CD4-positive, alpha-beta T cell treated with Interleukin-4 for 1 hour (primary cell): Measurements from ENCODE around the gene IQGAP1.
"Not testable (repeated sequence)": the region's sequence is repeated elsewhere in the genome, so short reads cannot be mapped to it uniquely, and the experiment has no call there.

Experiments used
- DNase-seq, 2 donors: peaks; one replicate each; pipeline ENCODE4 v3.0.0-alpha.2; 2020 to 2022

The IQGAP1 gene, protein sequence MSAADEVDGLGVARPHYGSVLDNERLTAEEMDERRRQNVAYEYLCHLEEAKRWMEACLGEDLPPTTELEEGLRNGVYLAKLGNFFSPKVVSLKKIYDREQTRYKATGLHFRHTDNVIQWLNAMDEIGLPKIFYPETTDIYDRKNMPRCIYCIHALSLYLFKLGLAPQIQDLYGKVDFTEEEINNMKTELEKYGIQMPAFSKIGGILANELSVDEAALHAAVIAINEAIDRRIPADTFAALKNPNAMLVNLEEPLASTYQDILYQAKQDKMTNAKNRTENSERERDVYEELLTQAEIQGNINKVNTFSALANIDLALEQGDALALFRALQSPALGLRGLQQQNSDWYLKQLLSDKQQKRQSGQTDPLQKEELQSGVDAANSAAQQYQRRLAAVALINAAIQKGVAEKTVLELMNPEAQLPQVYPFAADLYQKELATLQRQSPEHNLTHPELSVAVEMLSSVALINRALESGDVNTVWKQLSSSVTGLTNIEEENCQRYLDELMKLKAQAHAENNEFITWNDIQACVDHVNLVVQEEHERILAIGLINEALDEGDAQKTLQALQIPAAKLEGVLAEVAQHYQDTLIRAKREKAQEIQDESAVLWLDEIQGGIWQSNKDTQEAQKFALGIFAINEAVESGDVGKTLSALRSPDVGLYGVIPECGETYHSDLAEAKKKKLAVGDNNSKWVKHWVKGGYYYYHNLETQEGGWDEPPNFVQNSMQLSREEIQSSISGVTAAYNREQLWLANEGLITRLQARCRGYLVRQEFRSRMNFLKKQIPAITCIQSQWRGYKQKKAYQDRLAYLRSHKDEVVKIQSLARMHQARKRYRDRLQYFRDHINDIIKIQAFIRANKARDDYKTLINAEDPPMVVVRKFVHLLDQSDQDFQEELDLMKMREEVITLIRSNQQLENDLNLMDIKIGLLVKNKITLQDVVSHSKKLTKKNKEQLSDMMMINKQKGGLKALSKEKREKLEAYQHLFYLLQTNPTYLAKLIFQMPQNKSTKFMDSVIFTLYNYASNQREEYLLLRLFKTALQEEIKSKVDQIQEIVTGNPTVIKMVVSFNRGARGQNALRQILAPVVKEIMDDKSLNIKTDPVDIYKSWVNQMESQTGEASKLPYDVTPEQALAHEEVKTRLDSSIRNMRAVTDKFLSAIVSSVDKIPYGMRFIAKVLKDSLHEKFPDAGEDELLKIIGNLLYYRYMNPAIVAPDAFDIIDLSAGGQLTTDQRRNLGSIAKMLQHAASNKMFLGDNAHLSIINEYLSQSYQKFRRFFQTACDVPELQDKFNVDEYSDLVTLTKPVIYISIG (N-terminal part only)

DNA sequence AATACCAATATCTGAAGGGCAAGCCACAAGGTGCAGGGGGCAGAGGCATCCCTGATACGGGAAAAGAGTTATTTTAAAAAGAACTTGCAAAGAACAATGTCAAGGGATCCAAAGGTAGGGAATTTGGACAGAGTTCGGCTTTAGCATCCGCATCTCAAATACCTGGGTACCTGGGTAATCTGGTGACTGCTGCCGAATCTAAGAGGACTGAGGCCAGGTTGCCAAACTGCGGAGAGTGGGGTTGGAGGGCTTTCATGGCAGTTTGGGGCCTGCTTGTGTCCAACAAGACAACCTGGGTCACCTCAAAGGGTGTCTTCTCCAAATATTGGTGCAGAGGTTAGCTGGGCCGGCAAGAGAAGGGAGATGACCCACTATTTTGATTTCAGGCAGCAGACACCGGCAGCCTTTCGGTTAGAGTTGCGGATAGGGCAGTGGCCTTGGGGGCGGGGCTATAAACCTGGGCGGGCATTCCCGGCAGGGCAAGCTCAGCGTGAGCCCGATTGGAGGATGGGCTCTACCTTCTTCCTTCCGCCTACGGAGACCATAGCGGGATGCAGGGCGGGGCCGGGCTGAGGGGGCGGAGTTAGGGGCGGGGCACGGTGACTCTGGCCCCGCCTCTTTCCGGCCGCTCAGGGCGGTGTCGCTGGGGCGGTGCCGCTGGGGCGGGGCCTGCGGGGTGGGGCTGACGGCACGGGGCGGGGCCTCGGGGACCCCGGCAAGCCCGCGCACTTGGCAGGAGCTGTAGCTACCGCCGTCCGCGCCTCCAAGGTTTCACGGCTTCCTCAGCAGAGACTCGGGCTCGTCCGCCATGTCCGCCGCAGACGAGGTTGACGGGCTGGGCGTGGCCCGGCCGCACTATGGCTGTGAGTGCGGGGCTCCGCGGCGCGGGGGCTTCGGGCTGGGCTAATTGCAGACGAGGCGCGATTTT is at the start of gene IQGAP1:
Gene IQGAP1 (plus strand): TSS at position 709 of the 928 bp plus-strand sequence. CDS start 100 bp downstream, at position 809.
- peak; percentile 98 for DNase-seq

DNA sequence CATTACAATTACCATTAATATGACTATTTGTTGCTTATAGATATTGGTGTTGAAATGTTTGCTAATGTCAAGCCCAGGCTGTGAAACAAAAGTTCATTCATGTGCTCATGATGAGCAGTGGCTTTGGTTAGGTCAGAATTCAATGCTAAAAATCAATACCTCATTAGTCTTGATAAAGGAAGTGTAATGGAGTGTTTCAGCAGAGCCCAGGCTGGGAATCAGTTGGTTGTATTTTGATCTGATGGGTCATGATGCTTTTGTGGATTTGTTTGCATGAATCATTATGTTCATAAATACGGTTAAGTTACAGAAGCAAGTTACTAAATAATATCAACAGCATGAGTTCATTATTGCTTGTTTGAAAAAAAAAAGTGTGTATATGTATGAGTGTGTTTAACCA is 49.5 kb upstream of the IQGAP1 start:
- no peak for DNase-seq

DNA sequence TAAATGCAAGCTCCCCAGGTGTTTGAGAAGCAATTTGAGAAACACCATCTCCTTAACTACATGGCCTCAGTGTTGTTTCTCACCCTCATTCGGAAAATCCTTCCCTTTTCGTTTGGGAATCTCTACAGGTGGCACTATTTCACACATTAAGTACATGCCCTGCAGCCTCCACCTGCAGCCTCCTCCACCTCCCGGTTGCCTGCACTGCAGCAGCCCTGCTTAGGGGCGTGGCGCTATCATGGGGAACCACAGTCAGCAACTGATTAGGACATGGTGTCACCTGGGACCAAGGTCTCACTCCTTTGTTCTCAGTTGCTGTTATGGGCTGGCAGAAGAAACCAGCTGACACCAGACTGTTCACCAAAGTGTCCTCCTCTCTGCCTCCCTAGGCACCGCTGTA is 47.7 kb upstream of the IQGAP1 start:
- no peak for DNase-seq

DNA sequence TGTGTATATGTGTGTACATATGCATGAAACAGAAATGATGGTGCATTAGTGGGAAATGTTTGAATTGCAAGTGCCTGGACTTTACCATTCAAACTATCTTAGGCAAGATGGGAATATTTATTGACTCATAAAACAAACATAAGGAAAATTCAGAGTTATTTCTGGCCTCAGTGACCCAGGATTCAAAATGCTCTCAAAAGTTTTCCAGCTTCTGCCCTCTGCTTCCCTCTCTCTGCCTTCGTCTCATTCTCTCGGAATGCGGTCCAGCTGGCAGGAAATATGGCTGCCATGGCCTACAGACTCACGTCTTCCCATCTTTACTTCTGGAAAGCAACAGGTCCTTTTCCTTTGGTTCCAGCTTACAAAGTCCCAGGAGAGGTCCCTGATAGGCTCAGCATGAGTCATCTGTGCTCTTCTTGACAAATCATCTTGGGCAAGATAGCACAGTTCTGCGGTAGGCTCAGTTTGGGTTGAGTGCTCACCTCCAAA is 44.7 kb upstream of the IQGAP1 start:
- DNase-seq, result no peak

DNA sequence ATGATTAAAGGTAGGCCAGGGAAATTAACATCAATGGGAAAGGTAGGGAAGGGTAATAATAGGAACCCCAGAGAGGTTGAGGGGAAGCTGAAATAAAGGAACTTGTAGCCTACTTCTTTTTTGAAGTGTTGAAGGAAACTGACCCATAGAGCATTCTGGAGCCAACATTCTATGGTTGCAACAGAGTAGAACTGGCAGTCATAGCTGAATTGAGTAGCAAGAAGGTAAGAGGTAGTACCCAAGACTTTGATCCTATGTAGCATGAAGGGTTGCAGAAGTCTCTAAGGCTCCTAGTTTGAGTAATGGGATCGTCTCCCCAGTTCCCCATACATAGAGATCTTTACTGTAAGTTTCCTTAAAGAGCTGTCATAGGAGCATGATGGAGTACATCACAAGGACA is 43.4 kb upstream of the IQGAP1 start:
- no peak for DNase-seq

DNA sequence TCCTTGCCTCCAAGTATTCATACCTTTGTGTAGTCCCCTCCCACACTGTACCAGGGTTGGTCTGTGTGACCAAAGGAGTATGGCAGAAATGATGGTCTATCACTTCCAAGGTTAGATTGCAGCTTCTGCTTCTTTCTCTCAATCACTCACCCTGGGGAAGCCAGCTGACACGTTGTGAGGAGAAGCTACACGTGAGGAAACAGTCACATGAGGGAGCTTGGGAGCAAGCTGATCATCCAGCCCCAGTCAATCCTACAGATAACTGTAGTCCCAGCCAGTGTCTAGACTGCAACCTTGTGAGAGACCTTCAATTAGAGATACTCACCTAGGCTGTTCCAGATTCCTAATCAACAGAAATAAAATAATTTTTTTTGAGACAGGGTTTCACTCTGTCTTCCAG is 42.2 kb upstream of the IQGAP1 start:
- DNase-seq, result peak in 1 of 2 donors; percentile 13

DNA sequence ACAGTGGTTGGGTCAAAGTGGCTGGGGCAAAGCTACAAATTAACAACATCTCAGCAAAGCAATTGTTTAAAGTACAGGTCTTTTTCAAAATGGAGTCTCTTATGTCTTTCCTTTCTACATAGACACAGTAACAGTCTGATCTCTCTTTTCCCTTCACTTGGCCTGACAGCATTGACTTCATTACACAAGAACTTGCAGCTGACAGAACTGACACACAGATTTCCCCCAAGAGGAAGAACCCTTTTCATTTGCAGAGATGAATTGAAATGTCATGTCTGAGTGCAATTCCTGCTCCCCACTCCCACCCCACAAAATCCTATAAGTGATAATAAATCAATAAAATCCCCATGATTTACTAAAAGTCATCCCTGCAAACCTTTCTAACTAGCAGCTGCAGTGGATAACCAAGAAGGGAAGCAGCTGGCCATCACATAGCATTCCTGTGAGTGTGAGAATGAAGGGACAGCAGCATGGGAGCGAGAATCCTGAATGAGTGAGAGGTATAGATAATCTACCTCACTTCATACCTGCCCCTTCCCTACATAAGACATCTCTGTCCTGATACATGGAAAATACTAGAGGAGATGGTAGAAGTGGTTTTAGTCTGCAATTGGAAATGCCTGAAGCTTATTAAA is 40.5 kb upstream of the IQGAP1 start:
- DNase-seq, result not testable (repeated sequence)

DNA sequence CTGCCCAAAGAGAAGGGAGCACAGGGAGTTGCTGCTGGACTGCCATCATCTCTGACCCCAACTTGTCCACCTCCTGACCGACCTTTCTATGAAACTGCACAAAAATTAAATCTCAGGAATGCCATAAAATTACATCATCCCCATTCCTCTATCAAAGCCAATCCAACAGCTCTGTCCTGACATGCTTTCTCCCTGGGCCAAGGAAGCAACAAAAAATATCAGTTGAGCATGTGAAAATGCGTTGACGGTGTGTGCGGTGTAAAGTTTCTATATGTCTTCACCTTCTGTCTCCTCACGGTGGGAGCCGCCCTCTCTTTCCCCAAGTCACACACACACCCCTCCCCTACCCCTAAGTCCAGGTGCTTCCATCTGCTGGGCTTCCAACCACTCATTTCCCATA is 39.6 kb upstream of the IQGAP1 start:
- DNase-seq, result no peak

DNA sequence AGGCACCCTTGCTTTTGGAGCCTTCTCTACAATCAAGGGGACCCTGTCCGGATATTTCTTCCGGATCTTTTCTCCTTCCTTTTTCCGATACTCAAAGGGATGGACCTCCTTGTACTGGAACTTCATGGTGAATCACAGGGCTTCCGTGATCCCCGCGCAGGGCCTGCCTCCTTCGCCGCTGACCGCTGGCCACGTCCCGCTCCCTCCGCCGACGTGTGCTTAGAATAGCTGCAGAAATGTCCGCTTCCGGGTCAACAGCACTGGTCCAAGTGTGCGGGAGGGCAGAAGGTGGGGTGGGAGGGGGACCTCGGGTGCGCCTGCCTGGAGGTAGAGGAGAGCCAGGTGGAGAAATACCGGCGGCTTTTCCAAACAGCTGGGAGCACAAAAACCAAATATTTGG is 39.0 kb upstream of the IQGAP1 start:
- no peak for DNase-seq

DNA sequence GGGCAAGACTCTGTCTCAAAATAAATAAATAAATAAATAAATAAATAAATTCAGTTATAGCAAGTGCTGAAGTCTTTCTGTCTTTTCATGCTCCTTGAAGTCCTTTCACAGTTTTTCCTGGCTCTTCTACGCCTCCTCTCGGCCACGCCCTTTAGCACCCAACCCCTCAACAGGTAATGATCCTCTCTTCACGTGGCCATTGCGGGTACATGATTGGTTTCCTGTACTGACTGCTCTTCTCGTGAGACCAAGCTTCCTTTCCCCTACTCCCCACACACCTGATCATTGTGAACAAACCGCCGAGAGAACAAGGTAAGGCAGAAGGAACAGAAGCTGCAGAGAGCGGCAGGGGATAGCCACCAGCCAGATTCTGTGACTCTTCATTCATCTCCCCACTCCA is 38.2 kb upstream of the IQGAP1 start:
- DNase-seq, result no peak

DNA sequence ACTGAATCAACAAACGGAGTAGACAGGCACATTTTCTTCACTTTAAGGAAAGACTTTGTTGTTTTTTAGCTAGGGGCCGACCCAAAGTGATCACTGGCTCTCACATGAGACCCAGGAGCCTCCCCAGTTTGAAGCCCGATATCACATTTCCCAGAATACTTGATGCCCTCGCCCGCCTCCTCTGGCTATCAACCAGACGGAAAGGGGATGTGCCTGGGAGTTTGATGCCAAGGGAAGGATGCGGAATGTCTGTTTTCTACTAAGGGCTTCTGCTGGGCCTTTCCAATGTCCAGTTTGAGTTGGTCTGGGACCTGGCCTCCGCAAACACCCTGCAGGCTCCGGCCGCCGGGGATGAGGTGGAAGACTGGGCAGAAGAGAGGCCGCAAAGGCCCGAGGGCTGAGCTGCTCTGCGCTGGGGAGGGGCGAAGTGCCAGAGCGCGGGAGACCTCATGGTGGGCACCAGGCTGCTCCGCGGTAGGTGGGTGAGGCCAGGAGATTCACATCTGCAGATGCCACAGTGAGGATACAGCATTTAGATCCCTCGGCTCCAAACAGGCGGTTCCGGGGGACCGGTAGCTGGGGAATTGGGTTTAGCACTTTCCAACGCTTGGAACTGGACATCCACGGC is 36.4 kb upstream of the IQGAP1 start:
- DNase-seq, result no peak

DNA sequence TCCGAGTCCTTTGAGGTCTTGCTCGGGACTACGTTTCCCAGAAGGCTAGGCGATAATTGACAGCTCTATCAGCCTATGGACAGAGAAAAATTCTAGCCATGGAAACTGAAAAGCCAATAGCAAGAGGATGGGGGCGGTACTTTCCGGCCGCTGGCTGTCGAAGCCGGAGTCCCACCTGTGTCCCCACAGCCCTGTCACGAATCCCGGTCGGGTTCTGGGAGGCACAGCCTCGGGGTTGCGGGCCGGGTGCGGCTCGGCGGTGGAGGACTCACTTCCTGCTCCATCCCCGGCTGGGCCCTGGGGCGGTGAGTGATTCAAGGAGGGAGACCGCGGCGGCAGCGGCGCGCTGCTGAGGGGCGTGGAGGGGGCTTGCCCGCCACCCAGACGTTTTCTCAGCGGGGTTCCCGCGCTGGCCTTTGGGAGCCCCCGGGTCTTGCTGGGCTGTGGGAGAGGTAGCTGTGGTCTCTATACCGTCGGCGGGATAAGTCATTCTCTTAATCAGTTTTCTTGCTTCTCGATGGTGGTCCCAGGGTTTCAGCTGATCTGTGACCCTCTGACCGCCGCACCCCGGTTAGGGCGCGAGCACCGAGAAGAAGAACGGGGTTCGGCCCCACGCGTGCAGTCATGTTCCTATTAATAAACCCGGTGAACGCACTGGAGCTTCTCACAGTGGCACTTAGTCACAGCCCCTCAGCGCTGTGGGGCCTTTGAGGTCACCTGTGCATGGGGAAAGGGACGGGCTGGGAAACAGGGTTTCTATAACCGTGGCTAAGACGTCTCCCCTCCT is 35.7 kb upstream of the IQGAP1 start, which contains the start of gene ZNF774:
Gene ZNF774 (plus strand): TSS at position 178 of the 787 bp plus-strand sequence. CDS start 2,377 bp downstream, outside the sequence.
- DNase-seq, result peak; percentile 93 to 97

DNA sequence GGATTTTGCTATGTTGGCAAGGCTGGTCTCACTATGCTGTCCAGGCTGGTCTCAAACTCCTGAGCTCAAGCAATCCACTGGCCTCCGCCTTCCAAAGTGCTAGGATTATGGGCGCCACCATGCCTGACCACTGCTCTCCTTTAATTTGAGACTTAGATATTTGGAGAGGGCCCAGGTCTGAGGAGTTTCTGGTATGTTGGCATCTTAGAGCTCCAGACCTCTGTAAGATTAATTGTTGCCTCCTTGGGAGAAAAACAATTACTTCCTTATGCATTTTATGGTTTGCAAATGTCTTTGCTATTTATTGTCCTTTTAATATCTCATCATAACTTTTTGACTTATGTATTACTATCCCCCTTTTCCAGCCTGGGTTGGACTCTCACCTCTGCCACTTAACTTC is 33.1 kb upstream of the IQGAP1 start:
- DNase-seq, result no peak

DNA sequence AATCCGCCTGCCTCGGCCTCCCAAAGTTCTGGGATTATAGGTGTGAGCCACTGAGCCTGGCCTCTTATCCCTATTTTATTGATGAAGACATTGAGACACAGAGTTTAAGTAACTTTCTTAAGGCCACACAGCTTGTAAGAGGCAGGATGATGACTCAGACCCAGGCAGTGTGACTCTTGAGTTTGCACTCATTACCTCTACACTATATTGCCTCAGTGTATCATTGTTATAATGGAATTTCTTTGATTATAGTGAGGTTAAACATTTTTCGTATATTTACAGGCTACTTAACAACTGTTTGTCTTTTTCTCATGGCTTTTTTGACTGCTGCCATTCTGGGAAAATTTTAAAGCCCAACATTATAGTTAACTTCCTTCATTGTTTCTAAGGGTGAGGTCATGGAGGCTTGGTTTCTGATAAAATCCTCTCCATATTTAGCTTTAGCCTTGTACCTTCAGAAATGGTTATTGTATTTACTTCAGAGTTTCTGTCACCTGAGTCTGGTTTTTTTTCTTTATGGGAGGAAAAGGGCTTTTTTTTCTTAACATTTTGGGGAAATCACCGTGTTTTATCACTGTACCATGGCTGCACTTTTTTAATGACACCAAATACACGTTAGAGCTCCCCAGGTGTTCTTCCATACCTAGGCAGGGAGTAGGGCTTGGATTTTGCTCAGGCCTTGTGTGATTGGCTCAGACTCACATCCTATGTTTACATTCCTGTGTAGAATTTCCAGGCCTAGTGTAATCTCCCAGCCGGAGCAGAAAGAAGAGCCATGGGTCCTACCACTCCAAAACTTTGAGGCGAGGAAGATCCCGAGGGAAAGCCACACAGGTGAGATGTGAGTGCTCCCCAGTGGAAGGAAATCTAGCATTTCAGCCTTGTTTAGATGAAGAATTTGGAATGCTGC is 29.7 kb upstream of the IQGAP1 start:
- DNase-seq, result no peak

DNA sequence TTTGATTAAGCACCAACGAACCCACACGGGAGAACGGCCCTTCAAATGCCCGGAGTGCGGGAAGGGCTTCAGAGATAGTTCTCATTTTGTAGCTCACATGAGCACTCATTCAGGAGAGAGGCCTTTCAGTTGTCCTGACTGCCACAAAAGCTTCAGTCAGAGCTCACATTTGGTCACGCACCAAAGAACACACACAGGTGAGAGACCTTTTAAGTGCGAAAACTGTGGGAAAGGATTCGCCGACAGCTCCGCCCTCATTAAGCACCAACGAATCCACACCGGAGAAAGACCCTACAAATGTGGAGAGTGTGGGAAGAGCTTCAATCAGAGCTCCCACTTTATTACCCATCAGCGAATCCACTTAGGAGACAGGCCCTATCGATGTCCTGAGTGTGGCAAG is 27.3 kb upstream of the IQGAP1 start:
- no peak for DNase-seq

DNA sequence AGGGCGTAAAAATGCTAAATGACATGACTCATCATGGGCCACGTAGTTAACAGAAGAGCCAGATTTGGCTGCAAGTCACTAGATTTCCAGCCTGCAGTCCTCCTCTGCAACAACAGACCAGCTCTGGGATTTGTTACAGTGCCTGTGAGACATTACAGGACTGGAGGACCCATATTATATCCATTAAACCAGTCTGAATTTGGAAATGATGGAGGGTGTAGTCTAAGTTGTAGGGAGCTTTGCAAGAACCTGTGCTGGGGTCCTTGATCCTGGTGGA is 25.2 kb upstream of the IQGAP1 start:
- no peak for DNase-seq

DNA sequence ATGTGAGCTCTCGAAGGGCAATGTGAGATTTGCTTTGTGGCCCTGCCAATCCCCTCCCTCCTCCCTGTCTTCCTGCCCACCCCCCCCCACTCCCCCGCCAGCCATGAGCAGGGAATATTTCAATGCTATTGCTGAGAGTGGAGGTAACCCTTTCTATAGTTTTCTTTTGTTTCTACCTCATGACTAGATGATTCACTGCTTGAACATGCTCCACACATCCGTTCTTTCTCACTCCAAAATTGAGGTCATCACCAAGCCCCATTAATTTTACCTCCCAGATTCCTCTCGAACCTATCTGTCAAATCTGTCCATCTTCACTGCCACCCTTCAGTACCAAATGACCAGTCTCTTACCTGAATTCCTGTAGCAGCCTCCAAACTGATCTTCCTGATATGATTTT is 23.8 kb upstream of the IQGAP1 start:
- DNase-seq, result no peak

DNA sequence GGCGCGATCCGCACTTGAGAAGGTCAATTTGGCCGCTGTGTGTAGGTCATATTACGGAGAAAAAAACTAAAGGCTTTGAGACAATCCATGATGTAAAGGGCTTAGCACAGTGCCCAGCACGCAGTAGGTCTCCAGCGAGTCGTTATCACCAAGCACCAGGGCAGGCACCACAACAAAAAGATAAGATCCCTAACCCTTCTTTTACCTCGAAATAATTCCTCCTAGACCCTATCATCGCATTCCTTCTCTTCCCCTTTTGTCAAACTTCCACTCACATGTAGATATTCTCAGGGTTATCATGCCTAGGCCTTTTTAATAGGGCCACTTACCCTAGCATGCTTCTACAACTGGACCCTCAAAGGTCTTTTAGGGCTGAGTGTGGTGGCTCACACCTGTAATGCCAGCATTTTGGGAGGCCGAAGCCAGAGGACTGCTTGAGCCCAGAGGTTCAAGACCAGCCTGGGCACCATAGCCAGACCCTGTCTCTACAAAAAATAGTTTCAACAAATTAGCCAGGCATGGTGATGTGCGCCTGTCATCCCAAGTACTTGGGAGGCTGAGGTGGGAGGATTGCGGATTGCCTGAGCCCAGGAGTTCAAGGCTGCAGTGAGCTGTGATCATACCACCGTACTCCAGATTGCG is 22.5 kb upstream of the IQGAP1 start:
- no peak for DNase-seq
